Mesenchymal stem cell (in vitro differentiated cells and primary cell): ENCODE measurements around the gene GDPGP1.

Experiments
- DNase-seq: peaks from one replicate; pipeline ENCODE4 v3.0.0-alpha.2; 2013
- H2AFZ ChIP-seq: one replicate; pipeline ENCODE4 v1.6.1; 2013; ENCODE audit warnings: low read depth, mild to moderate bottlenecking, control low read depth, inconsistent platforms, low read length, moderate library complexity
- H2AK5ac ChIP-seq: 2 replicates; pipeline ENCODE4 v1.6.1; 2013; ENCODE audit warnings: low read length, moderate library complexity, mild to moderate bottlenecking, inconsistent platforms; ENCODE audit not compliant: severe bottlenecking
- H2BK120ac ChIP-seq: one replicate; pipeline ENCODE4 v1.6.1; 2013; ENCODE audit warnings: low read depth, mild to moderate bottlenecking, inconsistent platforms, low read length, moderate library complexity
- H2BK12ac ChIP-seq, 2 experiments: one replicate each; pipeline ENCODE4 v1.6.1; 2013; ENCODE audit warnings: inconsistent platforms in 2 of 2, low read length in 2 of 2, mild to moderate bottlenecking in 2 of 2, moderate library complexity in 2 of 2, control low read depth in 1 of 2
- H2BK15ac ChIP-seq: one replicate; pipeline ENCODE4 v1.6.1; 2013; ENCODE audit warnings: mild to moderate bottlenecking, low read depth, inconsistent platforms; ENCODE audit not compliant: poor library complexity, severe bottlenecking
- H2BK5ac ChIP-seq: 2 replicates; pipeline ENCODE4 v1.6.1; 2013; ENCODE audit warnings: low read depth, mild to moderate bottlenecking, low read length, control low read depth, inconsistent platforms; ENCODE audit not compliant: poor library complexity, severe bottlenecking
- H3K14ac ChIP-seq, 2 experiments: one replicate each; pipeline ENCODE4 v1.6.1; 2013; ENCODE audit warnings: inconsistent platforms in 2 of 2, low read length in 2 of 2, control low read depth in 1 of 2, mild to moderate bottlenecking in 1 of 2, moderate library complexity in 1 of 2
- H3K18ac ChIP-seq, 2 experiments: one replicate each; pipeline ENCODE4 v1.6.1; 2013; ENCODE audit warnings: inconsistent platforms in 2 of 2, low read length in 2 of 2, control low read depth in 1 of 2, low read depth in 1 of 2, mild to moderate bottlenecking in 1 of 2
- H3K23ac ChIP-seq, 2 experiments: one replicate each; pipeline ENCODE4 v1.6.1; 2013; ENCODE audit warnings: inconsistent platforms in 2 of 2, low read length in 2 of 2, mild to moderate bottlenecking in 2 of 2, moderate library complexity in 2 of 2, control low read depth in 1 of 2
- H3K27ac ChIP-seq: 2 replicates; pipeline ENCODE4 v1.5.1; 2013; ENCODE audit warnings: mild to moderate bottlenecking, moderate library complexity, low read length, control low read depth, inconsistent platforms; ENCODE audit not compliant: poor library complexity, severe bottlenecking
- H3K27me3 ChIP-seq, 2 experiments: 2 replicates each; pipeline versions ENCODE4 v1.6.1 to v1.7.0; 2013; ENCODE audit warnings: low read length in 2 of 2, mild to moderate bottlenecking in 2 of 2, moderate library complexity in 2 of 2, control low read depth in 1 of 2, inconsistent platforms in 1 of 2; ENCODE audit not compliant: control insufficient read depth in 1 of 2, insufficient read depth in 1 of 2
- H3K36me3 ChIP-seq, 2 experiments: 2 replicates each; pipeline versions ENCODE4 v1.6.1 to v1.7.0; 2013; ENCODE audit warnings: low read length in 2 of 2, control low read depth in 1 of 2, inconsistent platforms in 1 of 2, low read depth in 1 of 2, mild to moderate bottlenecking in 1 of 2; ENCODE audit not compliant: insufficient read depth in 2 of 2, control insufficient read depth in 1 of 2
- H3K4ac ChIP-seq, 2 experiments: one replicate each; pipeline ENCODE4 v1.6.1; 2013; ENCODE audit warnings: inconsistent platforms in 2 of 2, low read length in 2 of 2, mild to moderate bottlenecking in 2 of 2, moderate library complexity in 2 of 2, control low read depth in 1 of 2, low read depth in 1 of 2
- H3K4me1 ChIP-seq: 2 replicates; pipeline ENCODE4 v1.6.1; 2013; ENCODE audit warnings: low read depth, low read length, control low read depth; ENCODE audit not compliant: control insufficient read depth, insufficient read depth
- H3K4me2 ChIP-seq: 2 replicates; pipeline ENCODE4 v1.6.1; 2013; ENCODE audit warnings: low read length, mild to moderate bottlenecking, inconsistent platforms; ENCODE audit not compliant: poor library complexity, severe bottlenecking
- H3K4me3 ChIP-seq, 2 experiments: 2 replicates each; pipeline versions ENCODE4 v1.5.1 to v1.7.0; 2013; ENCODE audit warnings: low read length in 2 of 2, mild to moderate bottlenecking in 2 of 2, control low read depth in 1 of 2, low read depth in 1 of 2; ENCODE audit not compliant: insufficient read depth in 1 of 2
- H3K79me1 ChIP-seq: replicated peaks from 2 replicates; pipeline ENCODE4 v1.6.1; 2013; ENCODE audit warnings: mild to moderate bottlenecking, control low read depth, low read length, inconsistent platforms; ENCODE audit not compliant: poor library complexity, severe bottlenecking
- H3K9ac ChIP-seq: 2 replicates; pipeline ENCODE4 v1.7.0; 2013; ENCODE audit warnings: mild to moderate bottlenecking, low read length, moderate library complexity
- H3K9me3 ChIP-seq: 2 replicates; pipeline ENCODE4 v1.7.0; 2013; ENCODE audit warnings: mild to moderate bottlenecking, low read length; ENCODE audit not compliant: control insufficient read depth
- H4K8ac ChIP-seq: one replicate; pipeline ENCODE4 v1.6.1; 2013; ENCODE audit warnings: inconsistent platforms, mild to moderate bottlenecking, low read length, moderate library complexity
- H4K91ac ChIP-seq: one replicate; pipeline ENCODE4 v1.6.1; 2013; ENCODE audit warnings: mild to moderate bottlenecking, low read length, inconsistent platforms
- WGBS: methylation state at CpG from one replicate; pipeline ENCODE4 v1.1.7; 2013; ENCODE audit warnings: mixed read lengths; 5-methylcytosine and 5-hydroxymethylcytosine counted together

The GDPGP1 gene

GRCh38 chr15:90219421-90220141, 14.4 kb upstream of the GDPGP1 start:
- Histone ChIP-seq H3K36me3 (peaks cover 29 to 46% of the 10 kb centered on the region in 2 experiments), H3K4me2 (no peak overlapping the region), H3K18ac (no peak overlapping the region), H2BK15ac (no peak overlapping the region), H2BK12ac (no peak overlapping the region), H4K8ac (peak overlapping the region; percentile 38), H3K14ac (no peak overlapping the region), H3K4ac (no peak overlapping the region), H3K4me3 (no peak overlapping the region), H3K27ac (no peak overlapping the region), H3K4me1 (peaks cover 22% of the 10 kb centered on the region), H2BK120ac (no peak overlapping the region), H3K27me3 (no peaks in the 10 kb centered on the region), H3K79me1 (peaks cover 36% of the 10 kb centered on the region), H3K23ac (no peak overlapping the region), H2AK5ac (peak overlapping the region; percentile 40), H4K91ac (no peak overlapping the region), H2AFZ (no peak overlapping the region), H2BK5ac (no peak overlapping the region), H3K9ac (no peak overlapping the region), H3K9me3 (no peaks in the 10 kb centered on the region)
- WGBS: 60% methylated on average over 17 of the region's 17 CpGs
- peak; percentile 40 for DNase-seq

GRCh38 chr15:90221246-90221900, 12.6 kb upstream of the GDPGP1 start:
- no peak overlapping the region for H3K18ac ChIP-seq
- H3K14ac ChIP-seq: no peak overlapping the region
- no peaks in the 10 kb centered on the region for H3K27me3 ChIP-seq
- peak overlapping the region; percentile 15 for H2AK5ac ChIP-seq
- H2BK120ac ChIP-seq: no peak overlapping the region
- peaks cover 46 to 58% of the 10 kb centered on the region in 2 experiments for H3K36me3 ChIP-seq
- H4K91ac ChIP-seq: no peak overlapping the region
- no peak overlapping the region for H3K23ac ChIP-seq
- peaks cover 37% of the 10 kb centered on the region for H3K79me1 ChIP-seq
- peak overlapping the region; percentile 54 for H3K27ac ChIP-seq
- H2BK15ac ChIP-seq: peak overlapping the region; percentile 70
- H3K9me3 ChIP-seq: no peaks in the 10 kb centered on the region
- H3K9ac ChIP-seq: no peak overlapping the region
- no peak overlapping the region for H2BK5ac ChIP-seq
- no peak overlapping the region for H3K4ac ChIP-seq
- WGBS: 49% methylated on average over 13 of the region's 14 CpGs
- H2BK12ac ChIP-seq: no peak overlapping the region
- no peak overlapping the region for H3K4me2 ChIP-seq
- H4K8ac ChIP-seq: no peak overlapping the region
- H3K4me1 ChIP-seq: peaks cover 23% of the 10 kb centered on the region
- DNase-seq: peak; percentile 82
- no peak overlapping the region for H2AFZ ChIP-seq
- no peak overlapping the region for H3K4me3 ChIP-seq

DNA sequence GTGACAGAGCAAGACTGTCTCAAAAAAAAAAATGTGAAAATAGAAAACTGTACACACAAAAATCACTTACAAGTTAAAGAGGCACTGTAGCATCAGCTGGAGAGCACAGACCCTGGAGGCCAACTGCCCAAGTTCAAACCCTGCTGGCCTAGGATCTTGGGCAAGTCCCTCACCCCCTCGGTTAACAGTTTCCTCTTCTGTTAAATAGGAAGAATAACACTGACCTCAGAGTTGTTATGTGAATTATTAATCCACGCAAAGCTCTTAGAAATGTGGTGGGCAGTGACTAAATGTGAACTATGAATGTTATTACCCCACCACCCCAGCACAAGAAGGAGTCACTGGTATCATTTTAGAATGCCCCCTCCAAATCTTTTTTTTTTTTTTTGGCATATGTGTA, 11.5 kb upstream of the GDPGP1 start:
- no peak for DNase-seq

DNA sequence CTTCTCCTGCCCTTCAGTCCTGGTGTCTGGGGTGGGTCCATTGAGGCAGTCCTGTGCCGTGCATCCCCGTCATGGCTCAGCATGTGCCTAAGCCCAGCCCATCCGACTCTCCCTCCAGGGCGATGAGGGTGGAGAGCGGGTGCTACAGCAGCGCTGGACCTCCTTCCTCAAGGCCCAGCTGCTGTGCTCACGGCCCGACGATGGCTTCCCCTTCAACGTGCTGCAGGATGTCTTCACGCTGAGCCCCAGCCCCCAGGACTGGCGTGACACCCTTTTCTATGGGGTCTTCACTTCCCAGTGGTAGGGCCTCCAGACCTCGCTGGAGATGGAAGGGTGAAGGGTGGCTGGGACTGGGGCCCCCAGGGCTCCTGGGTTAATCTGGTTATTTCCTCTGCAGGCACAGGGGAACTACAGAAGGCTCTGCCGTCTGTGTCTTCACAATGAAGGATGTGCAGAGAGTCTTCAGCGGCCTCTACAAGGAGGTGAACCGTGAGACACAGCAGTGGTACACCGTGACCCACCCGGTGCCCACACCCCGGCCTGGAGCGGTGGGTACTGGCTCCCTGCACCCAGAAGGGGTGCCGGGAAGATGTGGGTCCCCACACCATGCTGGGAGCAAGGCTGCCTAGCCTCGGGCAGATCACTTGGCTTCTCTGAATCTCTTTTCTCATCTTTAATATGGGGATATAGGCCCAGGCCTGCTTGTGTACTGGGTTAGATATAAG, 10.4 kb upstream of the GDPGP1 start:
- H2AFZ ChIP-seq: no peak overlapping the region
- 95% methylated on average over 22 of the region's 22 CpGs for WGBS
- peak overlapping the region; percentile 9 for H2AK5ac ChIP-seq
- no peak overlapping the region for H3K18ac ChIP-seq
- H3K4me3 ChIP-seq: no peak overlapping the region
- peaks cover 54 to 62% of the 10 kb centered on the region in 2 experiments for H3K36me3 ChIP-seq
- H2BK15ac ChIP-seq: no peak overlapping the region
- no peak overlapping the region for H3K27ac ChIP-seq
- H3K4ac ChIP-seq: no peak overlapping the region
- H2BK5ac ChIP-seq: no peak overlapping the region
- H3K4me1 ChIP-seq: peaks cover 21% of the 10 kb centered on the region
- DNase-seq: no peak
- no peaks in the 10 kb centered on the region for H3K9me3 ChIP-seq
- no peak overlapping the region for H2BK12ac ChIP-seq
- peaks cover 24% of the 10 kb centered on the region for H3K79me1 ChIP-seq
- no peak overlapping the region for H4K91ac ChIP-seq
- no peak overlapping the region for H3K9ac ChIP-seq
- H2BK120ac ChIP-seq: no peak overlapping the region
- no peak overlapping the region for H3K14ac ChIP-seq
- H3K27me3 ChIP-seq: no peaks in the 10 kb centered on the region
- no peak overlapping the region for H3K23ac ChIP-seq
- H3K4me2 ChIP-seq: no peak overlapping the region
- H4K8ac ChIP-seq: no peak overlapping the region

More for the DNA sequence above, 11.5 kb upstream of the GDPGP1 start:
- Histone ChIP-seq H3K36me3 (peaks cover 51 to 60% of the 10 kb centered on the region in 2 experiments), H4K91ac (no peak overlapping the region), H3K27ac (no peak overlapping the region), H3K23ac (no peak overlapping the region), H3K14ac (no peak overlapping the region), H3K4ac (no peak overlapping the region), H3K4me2 (no peak overlapping the region), H2BK15ac (no peak overlapping the region), H3K4me3 (no peak overlapping the region), H2BK5ac (no peak overlapping the region), H2AFZ (no peak overlapping the region), H4K8ac (no peak overlapping the region), H3K79me1 (peaks cover 32% of the 10 kb centered on the region), H2BK12ac (no peak overlapping the region), H3K27me3 (no peaks in the 10 kb centered on the region), H2BK120ac (no peak overlapping the region), H3K18ac (no peak overlapping the region), H2AK5ac (no peak overlapping the region), H3K9me3 (no peaks in the 10 kb centered on the region), H3K9ac (no peak overlapping the region), H3K4me1 (peaks cover 21% of the 10 kb centered on the region)
- WGBS: no CpG with 5 or more reads among the region's 2 CpGs
